Measurements from ENCODE around the gene SLC26A9.
"Not testable (repeated sequence)": the region's sequence is repeated elsewhere in the genome, so short reads cannot be mapped to it uniquely, and the experiment has no call there.

Gene SLC26A9

GRCh38 chr1:205924460-205924790 lies 18.8 kb downstream of the SLC26A9 start:
- no peak for DNase-seq (ENCODE audit: low spot score)

GRCh38 chr1:205923651-205924459 lies 19.4 kb downstream of the SLC26A9 start:
- no peak for DNase-seq (ENCODE audit: low spot score)

DNA sequence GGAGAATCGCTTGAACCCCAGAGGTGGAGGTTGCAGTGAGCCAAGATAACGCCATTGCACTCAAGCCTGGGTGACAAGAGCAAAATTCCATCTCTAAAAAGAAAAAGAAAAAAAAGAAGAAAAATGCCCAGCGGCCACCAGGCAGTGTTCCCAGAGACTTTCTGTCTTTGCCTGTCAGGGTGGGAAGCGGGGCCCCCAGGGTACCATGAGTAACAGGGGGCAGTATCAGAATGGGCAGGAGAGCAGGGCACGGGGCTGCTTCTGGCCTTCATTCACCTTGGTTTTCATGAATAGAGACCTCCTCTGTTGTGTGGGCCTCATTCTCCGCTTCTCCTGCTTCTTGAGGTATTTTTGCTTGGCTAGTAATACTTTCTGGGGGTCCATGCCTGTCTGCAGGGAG lies 20.4 kb downstream of the SLC26A9 start:
- DNase-seq (ENCODE audit: low spot score) = no peak

GRCh38 chr1:205922314-205922713 lies 20.9 kb downstream of the SLC26A9 start:
- no peak for DNase-seq (ENCODE audit: low spot score)

DNA sequence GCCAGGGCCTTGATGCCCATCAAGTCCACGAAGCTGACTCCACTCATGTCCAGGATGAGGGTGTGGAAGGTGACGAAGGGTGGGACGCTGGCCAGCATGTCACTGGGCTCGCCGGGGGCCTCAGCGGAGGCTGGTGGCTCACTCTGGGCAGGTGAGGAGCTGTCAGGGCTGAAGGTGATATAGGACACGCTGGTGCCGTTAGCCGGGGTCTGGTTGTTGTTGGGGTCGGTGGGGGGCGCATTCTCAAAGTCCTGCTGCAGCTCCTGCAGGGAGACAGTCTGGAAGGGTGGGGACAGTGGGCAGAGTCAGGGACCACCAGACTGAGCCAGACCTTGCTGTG lies 21.7 kb downstream of the SLC26A9 start:
- no peak for DNase-seq (ENCODE audit: low spot score)

- no peak for DNase-seq (ENCODE audit: low spot score)
Measured at GRCh38 chr1:205920861-205921569, 22.2 kb downstream of the SLC26A9 start.

DNA sequence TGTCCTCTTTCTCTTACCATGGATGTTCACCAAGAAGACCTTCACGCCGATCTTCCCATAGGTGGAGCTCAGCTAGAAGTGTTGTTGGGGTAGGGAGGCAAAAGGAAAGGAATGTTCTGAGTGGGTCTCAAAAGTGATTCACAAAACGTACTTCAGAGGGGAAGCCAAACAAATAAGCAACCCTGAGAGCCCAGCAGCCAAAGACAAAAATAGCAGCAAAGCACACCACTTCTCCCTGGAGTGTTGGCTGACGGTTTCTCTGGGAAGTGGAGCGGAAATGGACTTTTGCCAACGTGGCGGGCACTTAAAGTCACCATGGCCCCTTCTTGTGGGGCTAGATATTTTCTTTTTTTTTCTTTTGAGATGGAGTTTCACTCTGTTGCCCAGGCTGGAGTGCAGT lies 23.1 kb downstream of the SLC26A9 start:
- no peak for DNase-seq (ENCODE audit: low spot score)

- DNase-seq (ENCODE audit: low spot score) = peak; percentile 70
Measured at GRCh38 chr1:205918955-205919746, 24.1 kb downstream of the SLC26A9 start.

- DNase-seq (ENCODE audit: low spot score) = no peak
Measured at GRCh38 chr1:205917466-205918238, 25.6 kb downstream of the SLC26A9 start.

- no peak for DNase-seq (ENCODE audit: low spot score)
Measured at GRCh38 chr1:205916541-205916940, 26.7 kb downstream of the SLC26A9 start.

DNA sequence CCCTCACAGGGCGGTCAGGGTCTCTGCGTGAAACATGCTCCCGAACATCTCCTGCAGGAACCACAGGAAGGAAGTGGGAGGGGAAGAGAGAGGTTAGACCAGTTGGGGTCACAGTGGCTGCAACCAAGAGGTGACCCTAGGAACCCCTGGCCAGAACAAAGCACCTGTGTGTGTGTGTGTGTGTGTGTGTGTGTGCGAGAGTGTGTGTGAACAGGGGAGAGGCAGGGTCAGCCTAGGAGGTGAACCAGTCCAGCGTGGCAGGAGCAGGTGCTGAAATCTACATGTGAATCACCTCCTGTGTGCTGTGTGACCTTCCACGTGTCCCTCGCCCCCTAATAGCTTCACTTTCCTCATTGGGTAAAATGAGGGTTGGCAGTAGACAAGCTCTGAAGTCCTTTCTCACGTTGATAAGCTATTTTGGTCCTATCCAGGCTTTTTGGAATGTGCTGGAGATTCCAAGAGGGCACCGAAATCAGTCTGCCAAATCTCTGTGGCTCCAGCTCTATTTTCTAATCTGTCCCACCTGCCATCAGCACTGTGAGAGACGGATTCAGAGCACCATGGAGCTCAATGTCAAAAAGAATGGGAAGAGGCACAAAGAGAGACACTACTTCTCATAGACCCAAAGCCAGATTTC lies 27.8 kb downstream of the SLC26A9 start:
- DNase-seq (ENCODE audit: low spot score) = no peak

- DNase-seq (ENCODE audit: low spot score) = no peak
Measured at GRCh38 chr1:205914730-205915129, 28.5 kb downstream of the SLC26A9 start.

DNA sequence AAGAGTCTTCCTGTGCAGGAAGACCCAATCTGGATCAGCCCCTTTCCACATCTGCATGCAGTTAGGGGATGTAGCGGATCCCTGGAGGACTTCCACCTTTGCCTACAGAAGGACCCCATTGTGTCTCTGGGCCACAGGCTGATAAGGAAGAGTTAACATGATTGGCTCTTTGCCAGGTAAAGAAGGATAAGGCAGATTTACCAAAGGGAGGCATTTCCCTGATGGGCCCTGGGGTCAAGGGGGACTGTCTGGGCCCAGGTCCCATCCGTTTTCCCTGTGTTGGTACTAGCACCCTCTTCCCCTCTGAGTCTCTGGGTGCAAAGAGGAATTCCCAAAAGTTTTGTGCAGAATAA lies 29.1 kb downstream of the SLC26A9 start:
- DNase-seq (ENCODE audit: low spot score) = no peak

GRCh38 chr1:205913451-205914154 lies 29.7 kb downstream of the SLC26A9 start:
- DNase-seq (ENCODE audit: low spot score) = no peak

DNA sequence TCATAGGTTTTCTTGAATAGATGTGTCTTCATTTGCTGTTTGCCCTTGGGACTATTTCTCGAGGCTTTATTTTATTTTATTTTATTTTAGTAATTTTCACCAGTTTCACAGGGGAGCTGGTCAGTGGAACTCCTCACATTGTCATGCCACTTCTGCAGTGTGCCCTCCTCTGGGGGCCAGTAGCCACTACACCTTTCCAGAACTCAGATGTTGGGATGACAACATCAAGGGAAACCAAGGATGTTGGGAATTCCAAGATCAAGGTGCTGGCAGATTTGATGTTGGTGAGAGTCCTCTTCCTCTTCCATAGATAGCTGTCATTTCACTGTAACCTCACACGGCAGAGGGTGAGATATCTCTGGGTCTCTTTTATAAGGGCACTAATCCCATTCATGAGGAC lies 35.5 kb downstream of the SLC26A9 start:
- DNase-seq (ENCODE audit: low spot score) = peak; percentile 53

DNA sequence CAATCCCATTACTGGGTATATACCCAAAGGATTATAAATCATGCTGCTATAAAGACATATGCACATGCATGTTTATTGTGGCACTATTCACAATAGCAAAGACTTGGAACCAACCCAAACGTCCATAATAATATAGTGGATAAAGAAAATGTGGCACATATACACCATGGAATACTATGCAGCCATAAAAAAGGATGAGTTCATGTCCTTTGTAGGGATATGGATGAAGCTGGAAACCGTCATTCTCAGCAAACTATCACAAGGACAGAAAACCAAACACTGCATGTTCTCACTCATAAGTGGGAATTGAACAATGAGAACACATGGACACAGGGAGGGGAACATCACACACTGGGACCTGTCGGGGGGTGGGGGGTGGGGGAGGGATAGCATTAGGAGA lies 38.2 kb downstream of the SLC26A9 start:
- DNase-seq (ENCODE audit: low spot score) = not testable (repeated sequence)

DNA sequence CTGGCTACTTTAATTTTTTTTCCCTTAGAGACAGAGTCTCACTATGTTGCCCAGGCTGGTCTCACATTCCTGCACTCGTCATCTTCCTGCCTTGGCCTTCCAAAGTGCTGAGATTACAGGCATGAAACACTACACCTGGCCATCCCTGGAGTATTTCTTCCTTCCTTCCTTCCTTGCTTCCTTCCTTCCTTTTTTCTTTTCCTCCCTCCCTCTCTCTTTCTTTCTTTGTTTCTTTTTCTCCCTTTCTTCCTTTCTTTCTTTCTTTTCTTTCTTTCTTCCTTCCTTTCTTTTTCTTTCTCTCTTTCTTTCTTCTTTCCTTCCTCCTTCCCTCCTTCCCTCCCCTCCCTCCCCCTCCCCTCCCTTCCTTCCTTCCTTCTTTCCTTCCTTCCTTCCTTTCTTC lies 46.9 kb downstream of the SLC26A9 start:
- DNase-seq (ENCODE audit: low spot score) = no peak

DNA sequence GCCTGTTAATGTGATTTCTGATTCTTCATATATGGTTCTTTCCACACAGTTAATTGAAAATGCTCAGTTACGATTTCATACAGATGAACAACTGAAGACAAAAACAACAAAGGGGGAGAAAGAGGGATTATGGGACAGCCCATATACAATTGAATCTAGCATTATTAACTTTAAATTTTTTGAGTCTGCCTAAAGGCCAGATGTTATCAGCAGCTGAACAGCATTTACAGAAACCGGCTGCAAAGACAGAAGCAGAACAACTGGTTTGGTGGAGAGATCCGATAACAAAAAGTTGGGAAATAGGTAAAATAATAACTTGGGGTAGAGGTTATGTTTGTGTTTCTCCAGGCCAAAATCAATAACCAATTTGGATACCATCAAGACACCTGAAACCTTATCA lies 49.1 kb downstream of the SLC26A9 start:
- DNase-seq (ENCODE audit: low spot score) = not testable (repeated sequence)

GRCh38 chr1:205892175-205892574 lies 51.1 kb downstream of the SLC26A9 start:
- DNase-seq (ENCODE audit: low spot score) = not testable (repeated sequence)

DNA sequence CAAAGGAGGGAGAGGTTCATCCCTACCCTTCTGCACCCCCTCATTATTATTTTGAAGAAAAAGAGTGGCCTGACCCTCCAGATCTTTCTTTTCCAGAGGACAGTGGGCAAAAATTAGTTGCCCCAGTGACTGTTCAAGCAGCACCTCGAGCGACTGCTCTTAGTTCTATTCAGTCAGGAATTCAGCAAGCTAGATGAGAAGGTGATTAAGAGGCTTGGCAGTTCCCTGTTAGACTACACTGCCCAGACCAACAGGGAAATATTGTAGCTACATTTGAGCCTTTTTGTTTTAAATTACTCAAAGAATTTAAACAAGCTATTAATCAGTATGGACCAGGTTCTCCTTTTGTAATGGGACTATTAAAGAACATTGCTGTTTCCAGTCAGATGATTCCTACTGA lies 51.8 kb downstream of the SLC26A9 start:
- not testable (repeated sequence) for DNase-seq (ENCODE audit: low spot score)

GRCh38 chr1:205890631-205891030 lies 52.6 kb downstream of the SLC26A9 start:
- DNase-seq (ENCODE audit: low spot score) = not testable (repeated sequence)
